ENCODE results near the gene P2RY4. TPM values are rescaled to one million over a fixed set of nuclear protein-coding genes. Genes with fewer than 3 reads are reported as not detected.

The P2RY4 gene
- total and polyA plus RNA-seq, 2 of the 13 experiments (the other 11 are each of a cell fraction or from before 2014, with no cell fraction given) = 0.07 to 0.49 TPM

DNA sequence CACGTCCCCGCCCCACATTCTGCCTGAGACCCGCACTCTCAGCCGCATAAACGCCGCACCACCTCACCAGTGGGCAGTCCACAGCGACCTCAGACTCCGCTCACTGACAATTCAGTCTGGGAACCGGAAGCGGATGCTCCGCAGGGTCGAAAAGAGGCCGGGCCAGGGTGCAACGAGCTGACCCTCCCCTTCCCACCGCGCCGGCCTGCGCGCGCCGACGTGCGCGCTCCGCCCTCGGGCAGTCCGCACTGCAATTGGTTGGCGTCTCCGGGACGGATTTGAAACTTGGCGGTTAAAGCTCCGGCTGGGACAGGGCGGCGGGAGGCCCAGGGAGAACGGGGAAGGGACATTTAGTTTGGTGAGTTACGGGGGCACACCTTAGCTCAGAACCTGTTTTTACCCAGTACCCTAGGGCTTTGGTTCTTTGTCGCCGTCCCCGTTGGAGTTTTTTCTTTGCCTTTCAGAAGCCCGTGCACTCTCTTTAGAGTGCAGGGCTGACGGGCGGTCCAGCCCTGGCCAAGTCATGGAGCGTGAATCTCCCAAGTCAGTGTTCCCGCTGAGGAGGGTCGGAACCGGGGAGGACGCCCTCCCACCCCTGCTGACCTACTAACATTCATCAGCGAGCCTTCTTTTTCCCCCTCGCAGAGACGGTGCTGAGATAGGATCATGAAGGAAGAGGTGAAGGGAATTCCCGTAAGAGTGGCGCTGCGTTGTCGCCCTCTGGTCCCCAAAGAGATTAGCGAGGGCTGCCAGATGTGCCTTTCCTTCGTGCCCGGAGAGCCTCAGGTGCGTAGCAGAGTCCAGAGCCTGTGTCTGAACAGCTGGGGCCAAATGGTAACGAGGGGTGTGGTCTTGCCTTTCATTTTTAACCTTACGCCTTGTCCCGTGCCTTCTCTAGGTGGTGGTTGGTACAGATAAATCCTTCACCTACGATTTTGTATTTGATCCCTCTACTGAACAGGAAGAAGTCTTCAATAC lies 30.1 kb upstream of the P2RY4 start, which contains the start of the genes KIF4A and PDZD11 (continued):
- TF ChIP-seq, protein P1, sequence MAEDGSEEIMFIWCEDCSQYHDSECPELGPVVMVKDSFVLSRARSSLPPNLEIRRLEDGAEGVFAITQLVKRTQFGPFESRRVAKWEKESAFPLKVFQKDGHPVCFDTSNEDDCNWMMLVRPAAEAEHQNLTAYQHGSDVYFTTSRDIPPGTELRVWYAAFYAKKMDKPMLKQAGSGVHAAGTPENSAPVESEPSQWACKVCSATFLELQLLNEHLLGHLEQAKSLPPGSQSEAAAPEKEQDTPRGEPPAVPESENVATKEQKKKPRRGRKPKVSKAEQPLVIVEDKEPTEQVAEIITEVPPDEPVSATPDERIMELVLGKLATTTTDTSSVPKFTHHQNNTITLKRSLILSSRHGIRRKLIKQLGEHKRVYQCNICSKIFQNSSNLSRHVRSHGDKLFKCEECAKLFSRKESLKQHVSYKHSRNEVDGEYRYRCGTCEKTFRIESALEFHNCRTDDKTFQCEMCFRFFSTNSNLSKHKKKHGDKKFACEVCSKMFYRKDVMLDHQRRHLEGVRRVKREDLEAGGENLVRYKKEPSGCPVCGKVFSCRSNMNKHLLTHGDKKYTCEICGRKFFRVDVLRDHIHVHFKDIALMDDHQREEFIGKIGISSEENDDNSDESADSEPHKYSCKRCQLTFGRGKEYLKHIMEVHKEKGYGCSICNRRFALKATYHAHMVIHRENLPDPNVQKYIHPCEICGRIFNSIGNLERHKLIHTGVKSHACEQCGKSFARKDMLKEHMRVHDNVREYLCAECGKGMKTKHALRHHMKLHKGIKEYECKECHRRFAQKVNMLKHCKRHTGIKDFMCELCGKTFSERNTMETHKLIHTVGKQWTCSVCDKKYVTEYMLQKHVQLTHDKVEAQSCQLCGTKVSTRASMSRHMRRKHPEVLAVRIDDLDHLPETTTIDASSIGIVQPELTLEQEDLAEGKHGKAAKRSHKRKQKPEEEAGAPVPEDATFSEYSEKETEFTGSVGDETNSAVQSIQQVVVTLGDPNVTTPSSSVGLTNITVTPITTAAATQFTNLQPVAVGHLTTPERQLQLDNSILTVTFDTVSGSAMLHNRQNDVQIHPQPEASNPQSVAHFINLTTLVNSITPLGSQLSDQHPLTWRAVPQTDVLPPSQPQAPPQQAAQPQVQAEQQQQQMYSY (CRISPR knock-in tag; IDR thresholded peaks at IDR 0.05) = no peak
- TF ChIP-seq, protein P2, sequence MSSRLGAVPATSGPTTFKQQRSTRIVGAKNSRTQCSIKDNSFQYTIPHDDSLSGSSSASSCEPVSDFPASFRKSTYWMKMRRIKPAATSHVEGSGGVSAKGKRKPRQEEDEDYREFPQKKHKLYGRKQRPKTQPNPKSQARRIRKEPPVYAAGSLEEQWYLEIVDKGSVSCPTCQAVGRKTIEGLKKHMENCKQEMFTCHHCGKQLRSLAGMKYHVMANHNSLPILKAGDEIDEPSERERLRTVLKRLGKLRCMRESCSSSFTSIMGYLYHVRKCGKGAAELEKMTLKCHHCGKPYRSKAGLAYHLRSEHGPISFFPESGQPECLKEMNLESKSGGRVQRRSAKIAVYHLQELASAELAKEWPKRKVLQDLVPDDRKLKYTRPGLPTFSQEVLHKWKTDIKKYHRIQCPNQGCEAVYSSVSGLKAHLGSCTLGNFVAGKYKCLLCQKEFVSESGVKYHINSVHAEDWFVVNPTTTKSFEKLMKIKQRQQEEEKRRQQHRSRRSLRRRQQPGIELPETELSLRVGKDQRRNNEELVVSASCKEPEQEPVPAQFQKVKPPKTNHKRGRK (CRISPR knock-in tag; IDR thresholded peaks at IDR 0.05) = no peak
- TF ChIP-seq RARA (CRISPR knock-in tag; IDR thresholded peaks at IDR 0.05) (peak; percentile 19; the same call in 1 of the 2 replicates), ZIK1 (CRISPR knock-in tag; IDR thresholded peaks at IDR 0.05; ENCODE audit: borderline replicate concordance, low read depth) (no peak), ZNF20 (CRISPR knock-in tag; IDR thresholded peaks at IDR 0.05) (no peak), PCBP2 (optimal IDR thresholded peaks at IDR 0.05; ENCODE audit: low read depth, low read length, poor library complexity, severe bottlenecking) (no peak), PHF8 (CRISPR knock-in tag; IDR thresholded peaks at IDR 0.05) (peak; percentile 68), ZNF34 (CRISPR knock-in tag; IDR thresholded peaks at IDR 0.05; ENCODE audit: borderline replicate concordance) (no peak), FOXK1 (CRISPR knock-in tag; IDR thresholded peaks at IDR 0.05; ENCODE audit: borderline replicate concordance, low read depth) (no peak), RNF2 (conservative IDR thresholded peaks at IDR 0.05; ENCODE audit: low read depth) (no peak), THAP11 (CRISPR knock-in tag; IDR thresholded peaks at IDR 0.05) (peak; percentile 70), ELF1 (CRISPR knock-in tag; IDR thresholded peaks at IDR 0.05) (peak; percentile 70; the same call in 1 of the 2 replicates), ZNF510 (CRISPR knock-in tag; IDR thresholded peaks at IDR 0.05; ENCODE audit: low read depth) (no peak), FOXO1 (CRISPR knock-in tag; IDR thresholded peaks at IDR 0.05) (no peak), GABPA (IDR thresholded peaks at IDR 0.05; ENCODE audit: low read depth, low read length) (peak; percentile 81), GABPA (CRISPR knock-in tag; IDR thresholded peaks at IDR 0.05; ENCODE audit: low read depth) (peak; percentile 90), GPN1 (CRISPR knock-in tag; IDR thresholded peaks at IDR 0.05; ENCODE audit: borderline replicate concordance) (no peak), ZNF841 (CRISPR knock-in tag; IDR thresholded peaks at IDR 0.05; ENCODE audit: borderline replicate concordance) (no peak), ARNT2 (CRISPR knock-in tag; IDR thresholded peaks at IDR 0.05; ENCODE audit: low read depth) (peak; percentile 61; the same call in 1 of the 2 replicates), ZFP36L1 (CRISPR knock-in tag; IDR thresholded peaks at IDR 0.05) (no peak), SMAD3 (CRISPR knock-in tag; IDR thresholded peaks at IDR 0.05) (no peak)
- TF ChIP-seq, protein P3, sequence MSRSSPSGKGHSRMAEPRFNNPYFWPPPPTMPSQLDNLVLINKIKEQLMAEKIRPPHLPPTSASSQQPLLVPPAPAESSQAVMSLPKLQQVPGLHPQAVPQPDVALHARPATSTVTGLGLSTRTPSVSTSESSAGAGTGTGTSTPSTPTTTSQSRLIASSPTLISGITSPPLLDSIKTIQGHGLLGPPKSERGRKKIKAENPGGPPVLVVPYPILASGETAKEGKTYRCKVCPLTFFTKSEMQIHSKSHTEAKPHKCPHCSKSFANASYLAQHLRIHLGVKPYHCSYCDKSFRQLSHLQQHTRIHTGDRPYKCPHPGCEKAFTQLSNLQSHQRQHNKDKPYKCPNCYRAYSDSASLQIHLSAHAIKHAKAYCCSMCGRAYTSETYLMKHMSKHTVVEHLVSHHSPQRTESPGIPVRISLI (CRISPR knock-in tag; IDR thresholded peaks at IDR 0.05; ENCODE audit: borderline replicate concordance) = no peak
- TF ChIP-seq, protein P4, sequence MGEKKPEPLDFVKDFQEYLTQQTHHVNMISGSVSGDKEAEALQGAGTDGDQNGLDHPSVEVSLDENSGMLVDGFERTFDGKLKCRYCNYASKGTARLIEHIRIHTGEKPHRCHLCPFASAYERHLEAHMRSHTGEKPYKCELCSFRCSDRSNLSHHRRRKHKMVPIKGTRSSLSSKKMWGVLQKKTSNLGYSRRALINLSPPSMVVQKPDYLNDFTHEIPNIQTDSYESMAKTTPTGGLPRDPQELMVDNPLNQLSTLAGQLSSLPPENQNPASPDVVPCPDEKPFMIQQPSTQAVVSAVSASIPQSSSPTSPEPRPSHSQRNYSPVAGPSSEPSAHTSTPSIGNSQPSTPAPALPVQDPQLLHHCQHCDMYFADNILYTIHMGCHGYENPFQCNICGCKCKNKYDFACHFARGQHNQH (CRISPR knock-in tag; IDR thresholded peaks at IDR 0.05) = no peak

All from HepG2 (cell line).